CD14-positive monocyte (primary cell): ENCODE data around the gene HINT2. TPM values are rescaled to one million over a fixed set of nuclear protein-coding genes. Genes with fewer than 3 reads are reported as not detected.
A peak's percentile ranks its signal among the peaks of the same experiment; 100 is the strongest.

ENCODE experiments used
- DNase-seq, 3 donors: peaks; one replicate each; pipeline ENCODE4 v3.0.0-alpha.2; 2011 to 2022
- H2AFZ ChIP-seq: 2 replicates; pipeline ENCODE4 v1.6.0; 2012; ENCODE audit warnings: mild to moderate bottlenecking, low read depth, low read length, inconsistent platforms; ENCODE audit not compliant: insufficient read depth, poor library complexity, severe bottlenecking
- H3K27ac ChIP-seq, 2 donors: 1 replicate in 1 of 2; 2 replicates in 1 of 2; pipeline ENCODE4 v1.5.1; 2012 to 2013; ENCODE audit warnings: low read length in 2 of 2, control low read depth in 1 of 2, inconsistent platforms in 1 of 2, low read depth in 1 of 2, mild to moderate bottlenecking in 1 of 2
- H3K27me3 ChIP-seq, 2 donors: one replicate each; pipeline versions ENCODE4 v1.6.0 to v1.6.1; 2011 to 2013; ENCODE audit warnings: low read length in 2 of 2; ENCODE audit not compliant: control insufficient read depth in 2 of 2, insufficient read depth in 2 of 2
- H3K36me3 ChIP-seq, 2 donors: replicated peaks in 1 of 2; 1 replicate in 1 of 2; 2 replicates in 1 of 2; pipeline versions ENCODE4 v1.5.1 to v1.6.1; 2012 to 2013; ENCODE audit warnings: low read length in 2 of 2, control low read depth in 1 of 2, inconsistent platforms in 1 of 2, mild to moderate bottlenecking in 1 of 2; ENCODE audit not compliant: insufficient read depth in 2 of 2, control insufficient read depth in 1 of 2
- H3K4me1 ChIP-seq, 2 donors: 1 replicate in 1 of 2; 2 replicates in 1 of 2; pipeline versions ENCODE4 v1.5.1 to v1.6.1; 2012 to 2013; ENCODE audit warnings: low read length in 2 of 2, control low read depth in 1 of 2, inconsistent platforms in 1 of 2, mild to moderate bottlenecking in 1 of 2, moderate library complexity in 1 of 2; ENCODE audit not compliant: insufficient read depth in 2 of 2, control insufficient read depth in 1 of 2
- H3K4me2 ChIP-seq: replicated peaks from 2 replicates; pipeline ENCODE3; 2012; ENCODE audit warnings: low read length, moderate library complexity, mild to moderate bottlenecking; ENCODE audit not compliant: poor library complexity, severe bottlenecking; ENCODE audit errors: extremely low read depth
- H3K4me3 ChIP-seq, 3 experiments: fragments of 200-600 bp in 1 of 3; sonication (generic) in 1 of 3; replicated peaks in 1 of 3; 1 replicate in 2 of 3; 2 replicates in 1 of 3; pipeline ENCODE4 v1.5.1; 2011 to 2013; ENCODE audit warnings: low read length in 3 of 3, mild to moderate bottlenecking in 3 of 3, control low read depth in 2 of 3, low read depth in 2 of 3, inconsistent platforms in 1 of 3, moderate library complexity in 1 of 3
- H3K79me2 ChIP-seq: 2 replicates; pipeline ENCODE4 v1.6.0; 2012; ENCODE audit warnings: mild to moderate bottlenecking, control low read depth, inconsistent platforms, low read length, moderate library complexity; ENCODE audit not compliant: insufficient read depth
- H3K9ac ChIP-seq: 2 replicates; pipeline ENCODE4 v1.6.0; 2017; ENCODE audit warnings: low read length, mild to moderate bottlenecking; ENCODE audit not compliant: insufficient read depth, poor library complexity, severe bottlenecking
- H3K9me3 ChIP-seq, 2 donors: replicated peaks in 1 of 2; 1 replicate in 1 of 2; 2 replicates in 1 of 2; pipeline versions ENCODE4 v1.5.1 to v1.6.1; 2012 to 2013; ENCODE audit warnings: low read length in 2 of 2, control low read depth in 1 of 2; ENCODE audit not compliant: control insufficient read depth in 1 of 2, insufficient read depth in 1 of 2
- H4K20me1 ChIP-seq: 2 replicates; pipeline ENCODE4 v1.6.0; 2012; ENCODE audit warnings: mild to moderate bottlenecking, low read length, control low read depth, moderate library complexity; ENCODE audit not compliant: insufficient read depth
- H3K27ac Mint-ChIP-seq, 7 donors: one replicate each; pipeline ENCODE4 v1.8.0; 2020; ENCODE audit warnings: mild to moderate bottlenecking in 7 of 7, mixed read lengths in 7 of 7, moderate library complexity in 6 of 7, inconsistent platforms in 2 of 7
- H3K27me3 Mint-ChIP-seq, 3 donors: one replicate each; pipeline ENCODE4 v1.8.0; 2021 to 2022; ENCODE audit warnings: low read depth in 3 of 3, mild to moderate bottlenecking in 3 of 3, mixed read lengths in 3 of 3, moderate library complexity in 3 of 3, inconsistent platforms in 1 of 3
- H3K36me3 Mint-ChIP-seq, 2 donors: one replicate each; pipeline ENCODE4 v1.8.0; 2020; ENCODE audit warnings: mixed read lengths in 2 of 2, inconsistent platforms in 1 of 2, mild to moderate bottlenecking in 1 of 2
- H3K4me1 Mint-ChIP-seq: one replicate; pipeline ENCODE4 v1.8.0; 2020; ENCODE audit warnings: mild to moderate bottlenecking, mixed read lengths
- H3K4me3 Mint-ChIP-seq, 2 donors: one replicate each; pipeline ENCODE4 v1.8.0; 2020; ENCODE audit warnings: mild to moderate bottlenecking in 2 of 2, mixed read lengths in 2 of 2, moderate library complexity in 1 of 2
- H3K9me3 Mint-ChIP-seq, 7 donors: one replicate each; pipeline ENCODE4 v1.8.0; 2020 to 2022; ENCODE audit warnings: mixed read lengths in 7 of 7, mild to moderate bottlenecking in 6 of 7, moderate library complexity in 6 of 7, inconsistent platforms in 2 of 7
- WGBS: methylation state at CpG from one replicate; pipeline ENCODE4 v1.1.5; 2013; ENCODE audit warnings: missing lambda C conversion rate; ENCODE audit not compliant: insufficient coverage; 5-methylcytosine and 5-hydroxymethylcytosine counted together
- intact Hi-C, 2 donors: fragments of 100-400 bp; cut with micrococcal nuclease; formaldehyde crosslinking; loops; one replicate each; pipeline versions ENCODE4 v1.15.0 to v1.15.1; 2023
- polyA plus RNA-seq, 3 donors: library from polyadenylated mRNA; depleted of rRNA in 1 of 3; unstranded in 2 of 3; stranded (reverse) in 1 of 3; fragments of 300-500 nt in 2 of 3; fragments of >200 nt in 1 of 3; fragmentation: Illumina TruSeq in 2 of 3; gene quantifications; 1 replicate in 2 of 3; 2 replicates in 1 of 3; pipeline ENCODE4 v1.2.3, GENCODE V29; 2012 to 2021
- TF ChIP-seq, protein P1 (sequence below): fragments of 200-600 bp; IDR thresholded peaks from one replicate; pipeline ENCODE4 v1.8.0; 2022; ENCODE audit warnings: antibody characterized with exemption, mild to moderate bottlenecking

Gene HINT2
- polyA plus RNA-seq, 3 donors, result 19.9 to 64.5 (median 59.1) TPM

DNA sequence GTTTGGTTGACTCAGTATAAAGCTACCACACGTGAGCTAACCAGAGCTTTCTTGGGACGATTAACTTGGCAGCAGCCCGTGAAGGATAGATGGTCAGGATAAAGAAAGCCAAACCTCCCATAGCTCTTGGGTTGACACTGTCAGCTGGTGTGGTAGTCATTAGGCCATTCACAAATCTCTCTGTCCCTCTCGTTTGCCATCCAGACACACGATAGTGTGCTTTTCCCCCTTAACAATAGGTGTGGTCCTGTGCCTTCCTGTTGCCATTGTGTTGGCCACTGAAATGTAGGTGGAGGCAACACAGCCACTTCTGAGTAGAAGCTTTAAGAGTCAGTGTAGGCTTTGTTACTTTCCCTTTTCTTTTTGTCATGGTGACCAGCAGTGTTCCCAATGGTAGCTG, 43.6 kb upstream of the HINT2 start:
- WGBS, result no CpG with 5 or more reads among the region's 5 CpGs
- TF ChIP-seq, protein P1, sequence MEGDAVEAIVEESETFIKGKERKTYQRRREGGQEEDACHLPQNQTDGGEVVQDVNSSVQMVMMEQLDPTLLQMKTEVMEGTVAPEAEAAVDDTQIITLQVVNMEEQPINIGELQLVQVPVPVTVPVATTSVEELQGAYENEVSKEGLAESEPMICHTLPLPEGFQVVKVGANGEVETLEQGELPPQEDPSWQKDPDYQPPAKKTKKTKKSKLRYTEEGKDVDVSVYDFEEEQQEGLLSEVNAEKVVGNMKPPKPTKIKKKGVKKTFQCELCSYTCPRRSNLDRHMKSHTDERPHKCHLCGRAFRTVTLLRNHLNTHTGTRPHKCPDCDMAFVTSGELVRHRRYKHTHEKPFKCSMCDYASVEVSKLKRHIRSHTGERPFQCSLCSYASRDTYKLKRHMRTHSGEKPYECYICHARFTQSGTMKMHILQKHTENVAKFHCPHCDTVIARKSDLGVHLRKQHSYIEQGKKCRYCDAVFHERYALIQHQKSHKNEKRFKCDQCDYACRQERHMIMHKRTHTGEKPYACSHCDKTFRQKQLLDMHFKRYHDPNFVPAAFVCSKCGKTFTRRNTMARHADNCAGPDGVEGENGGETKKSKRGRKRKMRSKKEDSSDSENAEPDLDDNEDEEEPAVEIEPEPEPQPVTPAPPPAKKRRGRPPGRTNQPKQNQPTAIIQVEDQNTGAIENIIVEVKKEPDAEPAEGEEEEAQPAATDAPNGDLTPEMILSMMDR, result no peak
- peak overlapping the region in 1 of 2 donors; percentile 62 for H3K4me3 Mint-ChIP-seq

DNA sequence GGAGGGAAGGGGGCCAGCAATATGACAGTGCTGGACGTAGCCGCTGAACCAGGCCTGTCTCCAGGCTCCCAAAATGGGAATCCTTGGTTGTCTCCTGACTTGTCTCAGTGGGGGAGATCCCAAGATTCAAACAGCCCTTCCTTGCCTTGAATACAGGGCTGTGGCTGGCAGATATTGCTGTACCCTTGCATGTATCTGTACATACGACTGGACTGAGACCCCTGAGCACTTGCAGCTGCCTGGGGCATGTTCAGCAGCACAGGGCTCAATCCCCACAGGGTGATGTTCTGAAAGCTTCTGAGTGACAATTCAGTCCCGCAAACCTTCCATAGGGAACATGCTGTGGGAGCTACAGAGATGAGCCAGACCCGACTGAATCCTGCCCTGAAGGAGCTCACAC, 42.0 kb upstream of the HINT2 start:
- Histone ChIP-seq H3K79me2 (no peaks in the 10 kb centered on the region), H3K9ac (no peak overlapping the region), H3K27ac (no peak overlapping the region), H3K4me2 (no peak overlapping the region), H3K4me1 (peaks cover 4 to 19% of the 10 kb centered on the region in 2 donors), H3K36me3 (no peaks in the 10 kb centered on the region), H3K27me3 (peaks cover 13 to 61% of the 10 kb centered on the region in 2 donors), H3K9me3 (no peaks in the 10 kb centered on the region), H2AFZ (no peak overlapping the region), H3K4me3 (no peak overlapping the region), H4K20me1 (no peaks in the 10 kb centered on the region)
- Mint-ChIP-seq H3K4me3 (peak overlapping the region in 1 of 2 donors; percentile 61), H3K4me1 (peaks cover 22% of the 10 kb centered on the region), H3K27ac (peak overlapping the region in 1 of 7 donors; percentile 9), H3K27me3 (peaks cover 52 to 71% (median 59%) of the 10 kb centered on the region in 3 donors), H3K36me3 (peaks cover 0 to 6% of the 10 kb centered on the region in 2 donors), H3K9me3 (peaks cover 0 to 4% (median 0%) of the 10 kb centered on the region in 7 donors)
- TF ChIP-seq, protein P1, result no peak
- intact Hi-C loops, result loop anchor here in 1 of 2 donors (10.0 kb wide), 1 partner anchor 58 kb away; no protein-coding TSS in a partner anchor
- WGBS, result 90% methylated on average over 4 of the region's 5 CpGs
- DNase-seq, result peak in 1 of 3 donors; percentile 1

More for the DNA sequence above, 43.6 kb upstream of the HINT2 start:
- H3K27me3 ChIP-seq, result peaks cover 11 to 57% of the 10 kb centered on the region in 2 donors
- H3K27ac ChIP-seq, result no peak overlapping the region
- H3K79me2 ChIP-seq, result no peaks in the 10 kb centered on the region
- H3K4me3 ChIP-seq, result no peak overlapping the region
- H3K27me3 Mint-ChIP-seq, result peaks cover 47 to 70% (median 49%) of the 10 kb centered on the region in 3 donors
- peaks cover 0 to 4% (median 0%) of the 10 kb centered on the region in 7 donors for H3K9me3 Mint-ChIP-seq
- H3K4me1 Mint-ChIP-seq, result peaks cover 22% of the 10 kb centered on the region
- no peaks in the 10 kb centered on the region for H4K20me1 ChIP-seq
- DNase-seq, result peak in 1 of 3 donors; percentile 2
- H3K4me1 ChIP-seq, result peaks cover 4 to 19% of the 10 kb centered on the region in 2 donors
- H3K4me2 ChIP-seq, result no peak overlapping the region
- intact Hi-C loops, result loop anchor here in 1 of 2 donors (10.0 kb wide), 1 partner anchor 56 kb away; no protein-coding TSS in a partner anchor
- peak overlapping the region in 2 of 7 donors; percentile 33 to 60 for H3K27ac Mint-ChIP-seq
- no peak overlapping the region for H3K9ac ChIP-seq
- peaks cover 0 to 2% of the 10 kb centered on the region in 2 donors for H3K36me3 Mint-ChIP-seq
- H3K9me3 ChIP-seq, result no peaks in the 10 kb centered on the region
- H2AFZ ChIP-seq, result no peak overlapping the region
- no peaks in the 10 kb centered on the region for H3K36me3 ChIP-seq
